WTC11 (cell line): Measurements from ENCODE around the gene PDZD2. TPM values are rescaled to one million over a fixed set of nuclear protein-coding genes. Genes with fewer than 3 reads are reported as not detected.

Source experiments
- ATAC-seq: fragments of 200-7000 bp; cut with Tn5 transposase; 2 replicates; pipeline ENCODE4 v1.10.0; 2021; ENCODE audit warnings: mild to moderate bottlenecking, moderate library complexity
- CTCF ChIA-PET: fragments of 300-600 bp; sonication (Branson Sonifier 250); formaldehyde crosslinking; loops from one replicate; lab custom pipeline; 2021; ENCODE audit warnings: antibody characterized with exemption; lab: Charles Lee
- POLR2A ChIA-PET: fragments of 350-600 bp; sonication (Branson Sonifier 250); formaldehyde crosslinking; loops from one replicate; lab custom pipeline; 2021; ENCODE audit warnings: antibody characterized with exemption; lab: Charles Lee
- DNase-seq: peaks from one replicate; pipeline ENCODE4 v3.0.0; 2021; ENCODE audit warnings: low spot score
- H3K27ac Mint-ChIP-seq: 2 replicates; pipeline ENCODE4 v1.8.0; 2021; ENCODE audit warnings: mixed read lengths
- H3K27me3 Mint-ChIP-seq: 2 replicates; pipeline ENCODE4 v1.8.0; 2021; ENCODE audit warnings: low read depth, mild to moderate bottlenecking, moderate library complexity, mixed read lengths
- H3K36me3 Mint-ChIP-seq: 2 replicates; pipeline ENCODE4 v1.8.0; 2021; ENCODE audit warnings: mixed read lengths
- H3K4me1 Mint-ChIP-seq: 2 replicates; pipeline ENCODE4 v1.8.0; 2022; ENCODE audit warnings: mixed read lengths
- H3K4me3 Mint-ChIP-seq: 2 replicates; pipeline ENCODE4 v1.8.0; 2021; ENCODE audit warnings: mild to moderate bottlenecking, moderate library complexity, mixed read lengths
- H3K9me3 Mint-ChIP-seq: 2 replicates; pipeline ENCODE4 v1.8.0; 2021; ENCODE audit warnings: mixed read lengths
- AFF4 ChIP-seq: sonication (generic); formaldehyde crosslinking; IDR thresholded peaks from 2 replicates; pipeline ENCODE4 v1.8.1; 2023; ENCODE audit warnings: mild to moderate bottlenecking, missing genetic modification reagents, borderline replicate concordance
- ATF3 ChIP-seq: sonication (generic); formaldehyde crosslinking; conservative IDR thresholded peaks from 2 replicates; pipeline ENCODE4 v1.8.1; 2022; ENCODE audit warnings: mild to moderate bottlenecking, missing genetic modification reagents
- CREB1 ChIP-seq: sonication (generic); formaldehyde crosslinking; IDR thresholded peaks from 2 replicates; pipeline ENCODE4 v1.8.0; 2023; ENCODE audit warnings: mild to moderate bottlenecking, missing genetic modification reagents
- E2F1 ChIP-seq: sonication (generic); formaldehyde crosslinking; IDR thresholded peaks from 2 replicates; pipeline ENCODE4 v1.8.0; 2022; ENCODE audit warnings: mild to moderate bottlenecking, missing genetic modification reagents
- ESRRA ChIP-seq: sonication (generic); formaldehyde crosslinking; IDR thresholded peaks from 2 replicates; pipeline ENCODE4 v1.8.1; 2022; ENCODE audit warnings: mild to moderate bottlenecking, missing genetic modification reagents, borderline replicate concordance
- ETV6 ChIP-seq: sonication (generic); formaldehyde crosslinking; IDR thresholded peaks from 2 replicates; pipeline ENCODE4 v1.8.1; 2022; ENCODE audit warnings: mild to moderate bottlenecking, missing genetic modification reagents
- GABPB1 ChIP-seq: sonication (generic); formaldehyde crosslinking; IDR thresholded peaks from 2 replicates; pipeline ENCODE4 v1.8.1; 2023; ENCODE audit warnings: mild to moderate bottlenecking, missing genetic modification reagents
- JAZF1 ChIP-seq: fragments of 250-450 bp; sonication (Bioruptor Pico); IDR thresholded peaks from 2 replicates; pipeline ENCODE4 v1.9.0; 2021; ENCODE audit warnings: moderate library complexity, mild to moderate bottlenecking, inconsistent platforms
- MXD4 ChIP-seq: fragments of 250-450 bp; sonication (Bioruptor Pico); IDR thresholded peaks from 2 replicates; pipeline ENCODE4 v1.8.0; 2021; ENCODE audit warnings: mild to moderate bottlenecking, moderate library complexity, borderline replicate concordance
- NR1H2 ChIP-seq: sonication (generic); formaldehyde crosslinking; IDR thresholded peaks from 2 replicates; pipeline ENCODE4 v1.9.0; 2021; ENCODE audit warnings: mild to moderate bottlenecking, moderate library complexity, missing genetic modification reagents
- SP1 ChIP-seq: sonication (generic); formaldehyde crosslinking; conservative IDR thresholded peaks from 2 replicates; pipeline ENCODE4 v1.8.1; 2022; ENCODE audit warnings: missing genetic modification reagents
- TEAD1 ChIP-seq: sonication (generic); formaldehyde crosslinking; IDR thresholded peaks from 2 replicates; pipeline ENCODE4 v1.8.0; 2022; ENCODE audit warnings: mild to moderate bottlenecking, missing genetic modification reagents
- TEAD4 ChIP-seq: sonication (generic); formaldehyde crosslinking; IDR thresholded peaks from 2 replicates; pipeline ENCODE4 v1.8.0; 2022; ENCODE audit warnings: mild to moderate bottlenecking, missing genetic modification reagents
- TP53 ChIP-seq: sonication (generic); formaldehyde crosslinking; IDR thresholded peaks from 2 replicates; pipeline ENCODE4 v1.8.1; 2023; ENCODE audit warnings: mild to moderate bottlenecking, missing genetic modification reagents
- ZBTB21 ChIP-seq: sonication (generic); formaldehyde crosslinking; IDR thresholded peaks from 2 replicates; pipeline ENCODE4 v1.8.1; 2023; ENCODE audit warnings: mild to moderate bottlenecking, missing genetic modification reagents, borderline replicate concordance
- ZBTB43 ChIP-seq: sonication (generic); formaldehyde crosslinking; IDR thresholded peaks from 2 replicates; pipeline ENCODE4 v1.8.1; 2023; ENCODE audit warnings: mild to moderate bottlenecking, missing genetic modification reagents
- ZNF121 ChIP-seq: sonication (generic); formaldehyde crosslinking; IDR thresholded peaks from 2 replicates; pipeline ENCODE4 v1.8.0; 2023; ENCODE audit warnings: missing genetic modification reagents
- ZNF423 ChIP-seq: fragments of 250-450 bp; sonication (Bioruptor Pico); IDR thresholded peaks from 2 replicates; pipeline ENCODE4 v2.1.2; 2022; ENCODE audit warnings: mild to moderate bottlenecking, moderate library complexity
- ZNF425 ChIP-seq: fragments of 250-450 bp; sonication (Bioruptor Pico); conservative IDR thresholded peaks from 2 replicates; pipeline ENCODE4 v1.9.0; 2021; ENCODE audit warnings: mild to moderate bottlenecking
- ZNF532 ChIP-seq: fragments of 250-450 bp; sonication (Bioruptor Pico); IDR thresholded peaks from 2 replicates; pipeline ENCODE4 v1.9.0; 2021; ENCODE audit warnings: mild to moderate bottlenecking, borderline replicate concordance
- ZSCAN18 ChIP-seq: fragments of 250-450 bp; sonication (Bioruptor Pico); IDR thresholded peaks from 2 replicates; pipeline ENCODE4 v2.1.2; 2022; ENCODE audit warnings: mild to moderate bottlenecking, moderate library complexity
- total RNA-seq: library from RNA; stranded (reverse); gene quantifications from 3 replicates; pipeline ENCODE4 v1.2.3, GENCODE V29; 2021

Gene PDZD2
- total RNA-seq, 1 experiment from 2014 or later: 11.4 TPM

- no peak for TF ChIP-seq NR1H2 (CRISPR knock-in tag)
- TF ChIP-seq TEAD1: no peak
- no peak for TF ChIP-seq ZBTB21 (CRISPR knock-in tag)
Observed at GRCh38 chr5:32090026-32090754, 451.3 kb downstream of the PDZD2 start (continued).

- Mint-ChIP-seq H3K36me3 (no peaks in the 10 kb centered on the region; the same call in 1 of the 2 replicates), H3K9me3 (no peaks in the 10 kb centered on the region), H3K4me1 (peaks cover 5% of the 10 kb centered on the region), H3K4me3 (no peak overlapping the region), H3K27ac (peak overlapping the region; percentile 36; the same call in 1 of the 2 replicates), H3K27me3 (no peaks in the 10 kb centered on the region)
- ATAC-seq (no peak), DNase-seq (no peak)
- CTCF ChIA-PET: interaction anchor here (0.8 to 1.6 kb wide), 4 partner anchors 14 to 282 kb away, joined by 3 to 6 read pairs (median 4); no protein-coding TSS in a partner anchor
- POLR2A ChIA-PET: no interaction called here
- TF ChIP-seq ETV6: no peak
- no peak for TF ChIP-seq ZNF423 (CRISPR knock-in tag)
- TF ChIP-seq ESRRA (CRISPR knock-in tag): no peak
- no peak for TF ChIP-seq JAZF1 (CRISPR knock-in tag)
- TF ChIP-seq ZSCAN18: no peak
- TF ChIP-seq MXD4 (CRISPR knock-in tag): no peak
- TF ChIP-seq GABPB1 (CRISPR knock-in tag): no peak
- TF ChIP-seq SP1 (CRISPR knock-in tag): no peak
- TF ChIP-seq ZBTB43 (CRISPR knock-in tag): no peak
- no peak for TF ChIP-seq ZNF121 (CRISPR knock-in tag)
- no peak for TF ChIP-seq E2F1
- no peak for TF ChIP-seq ZNF532
- no peak for TF ChIP-seq AFF4
- no peak for TF ChIP-seq ZNF425 (CRISPR knock-in tag)
- TF ChIP-seq CREB1 (CRISPR knock-in tag): no peak
- no peak for TF ChIP-seq ATF3 (CRISPR knock-in tag)
- no peak for TF ChIP-seq TEAD4 (CRISPR knock-in tag)
- no peak for TF ChIP-seq TP53
Observed at GRCh38 chr5:32090755-32091128, 451.8 kb downstream of the PDZD2 start.
